ENCODE measurements around the gene LSM8.
"Not testable (repeated sequence)": the region's sequence is repeated elsewhere in the genome, so short reads cannot be mapped to it uniquely, and the experiment has no call there.

LSM8 gene

GRCh38 chr7:118183786-118184564 lies at the start of gene LSM8:
Gene LSM8, plus strand, starts transcription at chr7:118184164. Its CDS starts 60 bp downstream, at chr7:118184224.
- peak; percentile 99 for DNase-seq

- not testable (repeated sequence) for DNase-seq
Observed at GRCh38 chr7:118134420-118134819, 49.5 kb upstream of the LSM8 start.

- no peak for DNase-seq
Observed at GRCh38 chr7:118140468-118140867, 43.5 kb upstream of the LSM8 start.

- DNase-seq = no peak
Observed at GRCh38 chr7:118142012-118142411, 42.0 kb upstream of the LSM8 start.

GRCh38 chr7:118148930-118149329 lies 35.0 kb upstream of the LSM8 start:
- no peak for DNase-seq

GRCh38 chr7:118149394-118149793 lies 34.6 kb upstream of the LSM8 start:
- no peak for DNase-seq

DNA sequence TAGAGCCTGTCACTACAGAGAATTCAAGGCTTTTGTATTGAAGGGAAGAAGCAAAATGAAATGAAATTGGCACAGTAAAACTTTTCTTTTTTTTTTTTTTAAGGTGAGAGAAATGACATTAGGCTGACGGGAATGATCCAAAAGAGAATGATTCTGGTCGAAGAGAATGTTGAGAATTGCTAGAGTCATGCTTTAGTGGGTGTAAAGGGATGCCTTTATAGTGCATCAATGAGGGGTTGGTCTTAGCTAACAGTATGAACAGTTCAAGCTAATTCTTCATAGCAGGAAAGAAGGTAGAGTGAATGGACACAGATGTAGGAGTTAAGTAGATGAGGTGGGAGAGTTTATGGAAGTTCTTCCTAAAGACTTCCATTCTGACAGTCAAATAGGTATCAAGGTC lies 32.3 kb upstream of the LSM8 start:
- no peak for DNase-seq

GRCh38 chr7:118152149-118152548 lies 31.8 kb upstream of the LSM8 start:
- no peak for DNase-seq

- no peak for DNase-seq
Observed at GRCh38 chr7:118152654-118153053, 31.3 kb upstream of the LSM8 start.

GRCh38 chr7:118153551-118154177 lies 30.3 kb upstream of the LSM8 start:
- DNase-seq = peak; percentile 54

GRCh38 chr7:118158766-118159165 lies 25.2 kb upstream of the LSM8 start:
- DNase-seq = no peak

- DNase-seq = no peak
Observed at GRCh38 chr7:118169146-118169545, 14.8 kb upstream of the LSM8 start.

DNA sequence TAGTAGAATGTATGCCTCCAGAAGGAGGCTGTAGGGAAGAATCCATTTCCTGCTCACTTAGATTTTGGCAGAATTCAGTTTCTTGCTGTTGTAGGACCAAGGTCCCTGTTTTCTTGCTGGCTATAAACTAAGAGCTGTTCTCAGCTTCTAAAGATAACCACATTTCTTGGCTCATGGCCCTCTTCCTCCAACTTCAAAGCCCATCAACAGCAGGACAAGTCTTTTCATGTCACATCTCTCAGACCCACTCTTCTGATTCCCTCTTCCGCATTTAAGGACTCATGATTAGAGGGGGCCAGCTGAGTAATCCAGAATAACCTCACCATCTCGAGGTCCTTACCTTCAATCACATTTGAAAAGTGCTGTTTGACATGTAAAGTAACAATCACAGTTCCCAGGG lies 8.2 kb upstream of the LSM8 start:
- DNase-seq = no peak

GRCh38 chr7:118179191-118179590 lies 4.8 kb upstream of the LSM8 start:
- no peak for DNase-seq

DNA sequence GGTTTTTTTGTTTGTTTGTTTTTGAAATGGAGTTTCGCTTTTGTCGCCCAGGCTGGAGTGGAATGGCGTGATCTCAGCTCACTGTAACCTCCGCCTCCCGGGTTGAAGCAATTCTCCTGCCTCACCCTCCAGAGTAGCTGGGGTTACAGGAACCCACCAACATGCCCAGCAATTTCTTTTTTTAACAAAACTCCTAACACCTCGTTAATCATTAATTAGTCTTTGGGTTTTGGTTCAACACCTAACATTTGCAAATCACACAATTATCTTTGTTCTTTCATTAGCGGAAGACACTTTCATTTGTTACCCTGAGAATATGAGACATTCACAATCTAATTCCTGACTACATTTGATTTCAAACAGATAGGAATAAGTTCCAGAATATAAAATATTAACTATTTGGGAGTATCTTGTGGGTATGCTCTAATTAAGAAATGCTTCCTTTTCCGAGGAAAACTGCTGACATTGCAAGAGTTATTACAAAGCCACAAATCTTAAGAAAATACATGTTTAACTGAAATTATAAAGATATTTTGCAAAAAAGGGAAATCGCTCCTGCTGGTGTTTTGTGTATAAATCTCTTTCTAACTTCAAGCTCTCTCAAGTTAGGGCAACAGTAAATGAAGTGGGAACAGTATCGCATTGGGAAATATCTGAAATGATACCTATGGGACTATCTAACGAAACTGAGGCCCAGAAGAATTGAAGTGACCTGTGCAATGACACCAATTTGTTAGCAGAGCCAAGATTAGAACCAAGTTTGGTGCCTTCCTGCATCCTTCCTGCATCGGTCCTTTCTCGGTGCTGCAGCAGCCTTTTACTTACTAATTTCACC lies 1.2 kb upstream of the LSM8 start:
- no peak for DNase-seq

DNA sequence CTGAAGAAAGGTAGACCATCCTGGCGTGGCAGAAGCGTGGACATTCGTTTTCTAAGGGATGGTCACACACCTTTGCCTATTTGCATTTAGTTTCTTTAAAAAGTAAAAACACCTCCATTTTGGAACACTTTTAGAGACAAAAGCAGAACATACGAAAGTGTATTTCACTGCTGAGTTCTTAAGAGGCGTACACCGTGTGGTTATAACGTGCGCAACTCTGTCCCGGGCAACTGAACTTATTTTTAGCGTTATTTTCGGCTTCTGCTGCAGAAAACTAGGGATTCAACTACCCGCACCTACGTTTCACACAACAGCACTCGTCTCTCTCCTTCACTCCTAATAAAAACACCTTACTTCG lies 557 bp upstream of the LSM8 start:
- DNase-seq = peak; percentile 17

DNA sequence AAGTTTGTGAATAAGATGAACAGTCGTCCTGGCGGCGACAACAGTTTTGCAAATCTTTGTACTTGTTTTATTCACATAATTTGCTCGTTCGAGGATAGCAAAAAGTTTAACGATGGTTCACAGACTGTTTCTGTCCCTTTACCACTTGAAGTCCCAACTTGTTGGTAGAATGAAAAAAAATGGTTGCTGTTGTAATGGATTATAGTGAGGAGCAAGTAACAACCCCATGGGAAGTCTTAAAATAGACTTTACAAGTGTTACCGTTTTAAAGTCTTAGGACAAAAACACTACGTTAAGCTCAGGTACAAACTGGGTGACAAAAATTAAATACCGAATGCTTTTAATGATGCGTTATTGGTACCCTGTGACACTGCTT lies 589 bp downstream of the LSM8 start:
- no peak for DNase-seq

- no peak for DNase-seq
Observed at GRCh38 chr7:118185163-118185860, 1.3 kb downstream of the LSM8 start.

DNA sequence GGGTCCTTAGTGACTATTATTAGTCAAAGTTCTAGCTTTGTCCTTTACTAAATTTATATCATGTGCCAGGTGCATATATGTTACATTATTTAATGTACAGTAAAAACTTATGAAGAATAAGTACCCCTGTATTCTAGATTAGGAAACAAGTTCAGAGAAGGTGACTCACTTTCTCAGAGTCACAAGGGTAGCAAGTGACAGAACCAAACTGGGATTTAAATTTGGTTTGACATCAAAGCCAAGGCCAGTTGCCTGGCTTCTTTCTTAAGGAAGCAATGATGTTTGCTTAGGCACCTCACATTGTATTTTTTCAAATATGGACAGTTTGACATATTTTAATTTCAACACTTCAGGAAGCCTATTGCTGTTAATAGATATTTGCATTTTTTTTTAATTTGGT lies 2.5 kb downstream of the LSM8 start:
- peak; percentile 64 for DNase-seq

DNA sequence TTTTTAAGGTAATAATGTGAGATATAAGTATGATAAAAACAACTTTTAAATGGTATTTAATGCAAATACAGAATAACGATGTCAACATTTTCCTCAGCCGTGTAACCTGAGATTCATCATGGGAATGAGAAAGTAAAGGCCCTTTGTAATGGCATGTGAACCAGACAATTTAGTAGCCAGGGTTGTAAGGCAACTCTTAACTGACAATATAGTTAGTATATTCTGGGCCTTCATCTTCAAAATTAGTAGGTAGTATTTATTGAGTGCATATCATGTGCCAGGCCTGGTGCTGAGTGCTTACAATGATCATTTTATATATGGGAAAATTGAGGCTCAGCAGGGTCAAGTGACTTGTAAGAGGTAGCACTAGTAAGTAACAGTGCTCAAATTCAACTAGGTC lies 10.6 kb downstream of the LSM8 start:
- no peak for DNase-seq

- DNase-seq = peak; percentile 60
Observed at GRCh38 chr7:118195837-118196474, 12.0 kb downstream of the LSM8 start.

- DNase-seq = no peak
Observed at GRCh38 chr7:118202061-118202460, 18.1 kb downstream of the LSM8 start.
